Subcutaneous adipose tissue (tissue), 4 donors: ENCODE results near the gene MROH9. TPM values are rescaled to one million over a fixed set of nuclear protein-coding genes. Genes with fewer than 3 reads are reported as not detected.

Experiments
- total RNA-seq, 4 donors: library from RNA; depleted of rRNA; stranded (reverse); fragments of >200 nt; gene quantifications; one replicate each; pipeline ENCODE4 v1.1.0, GENCODE V29; 2016
- TF ChIP-seq, protein P1 (sequence below): fragments of 450-650 bp; IDR thresholded peaks from one replicate; pipeline ENCODE4 v1.5.1; 2016; ENCODE audit warnings: low read depth, mild to moderate bottlenecking, control low read depth, antibody characterized with exemption, moderate library complexity

The MROH9 gene
- not detected for total RNA-seq

- TF ChIP-seq, protein P1, sequence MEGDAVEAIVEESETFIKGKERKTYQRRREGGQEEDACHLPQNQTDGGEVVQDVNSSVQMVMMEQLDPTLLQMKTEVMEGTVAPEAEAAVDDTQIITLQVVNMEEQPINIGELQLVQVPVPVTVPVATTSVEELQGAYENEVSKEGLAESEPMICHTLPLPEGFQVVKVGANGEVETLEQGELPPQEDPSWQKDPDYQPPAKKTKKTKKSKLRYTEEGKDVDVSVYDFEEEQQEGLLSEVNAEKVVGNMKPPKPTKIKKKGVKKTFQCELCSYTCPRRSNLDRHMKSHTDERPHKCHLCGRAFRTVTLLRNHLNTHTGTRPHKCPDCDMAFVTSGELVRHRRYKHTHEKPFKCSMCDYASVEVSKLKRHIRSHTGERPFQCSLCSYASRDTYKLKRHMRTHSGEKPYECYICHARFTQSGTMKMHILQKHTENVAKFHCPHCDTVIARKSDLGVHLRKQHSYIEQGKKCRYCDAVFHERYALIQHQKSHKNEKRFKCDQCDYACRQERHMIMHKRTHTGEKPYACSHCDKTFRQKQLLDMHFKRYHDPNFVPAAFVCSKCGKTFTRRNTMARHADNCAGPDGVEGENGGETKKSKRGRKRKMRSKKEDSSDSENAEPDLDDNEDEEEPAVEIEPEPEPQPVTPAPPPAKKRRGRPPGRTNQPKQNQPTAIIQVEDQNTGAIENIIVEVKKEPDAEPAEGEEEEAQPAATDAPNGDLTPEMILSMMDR = no peak
Observed at GRCh38 chr1:170935231-170935630, at the start of gene MROH9. MROH9 (plus strand) TSS chr1:170935534; CDS start chr1:170945557, 10,023 bp downstream.

- TF ChIP-seq, protein P1 = no peak
Observed at GRCh38 chr1:170885551-170885950, 49.8 kb upstream of the MROH9 start.

- TF ChIP-seq, protein P1 = no peak
Observed at GRCh38 chr1:170886460-170886859, 48.9 kb upstream of the MROH9 start.

DNA sequence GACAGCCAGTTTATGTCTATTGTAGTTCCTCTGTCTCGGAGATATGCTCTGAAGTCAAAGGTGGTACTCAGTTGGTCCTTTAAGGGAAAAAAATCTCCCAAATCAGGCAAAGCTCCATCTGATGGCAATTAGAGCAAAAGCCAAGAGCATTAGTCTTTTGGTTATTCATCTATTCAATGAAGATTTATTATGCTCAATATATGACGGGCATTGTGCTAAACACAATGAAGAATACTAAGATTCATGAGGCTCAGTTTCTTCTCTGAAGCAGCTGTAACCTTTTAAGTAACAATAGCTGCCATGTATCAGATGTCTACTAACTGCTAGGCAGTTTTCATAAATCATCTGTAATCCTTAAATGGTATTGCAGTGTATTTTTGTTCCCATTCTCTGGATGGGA lies 47.6 kb upstream of the MROH9 start:
- TF ChIP-seq, protein P1 = no peak

GRCh38 chr1:170891872-170892271 lies 43.5 kb upstream of the MROH9 start:
- TF ChIP-seq, protein P1 = no peak

DNA sequence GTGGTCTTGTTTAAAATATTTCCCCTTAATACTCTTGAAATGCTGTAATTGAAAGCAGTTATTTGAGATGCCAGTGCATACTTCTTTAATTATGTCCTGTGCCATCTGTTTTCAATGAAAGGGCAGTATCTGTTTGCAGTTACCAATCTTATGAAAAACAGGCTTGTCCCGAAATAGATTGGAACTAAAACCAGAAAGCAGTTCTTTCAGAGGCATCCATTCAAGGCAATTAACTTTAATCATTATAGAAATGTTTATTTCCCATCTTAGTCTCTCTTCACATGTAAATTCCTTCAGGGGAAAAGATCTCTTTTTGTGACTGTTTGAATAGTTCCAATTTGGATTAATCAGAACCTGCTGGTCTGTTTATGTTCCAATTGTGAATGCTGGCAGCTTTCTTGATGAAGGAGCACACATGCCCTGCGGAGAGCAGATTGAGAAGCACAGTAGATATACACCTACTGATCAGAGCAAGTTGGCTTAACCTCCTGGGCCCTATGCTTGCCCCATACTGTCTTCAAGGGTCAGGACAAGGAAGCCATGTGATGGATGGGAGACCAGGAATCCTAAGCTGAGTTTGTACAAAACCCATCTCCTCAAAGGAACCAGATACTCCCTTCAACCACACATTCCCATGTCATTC lies 41.6 kb upstream of the MROH9 start:
- TF ChIP-seq, protein P1 = no peak

- TF ChIP-seq, protein P1 = no peak
Observed at GRCh38 chr1:170903961-170904360, 31.4 kb upstream of the MROH9 start.
